ENCODE measurements around the gene MYO1E.

MYO1E gene

DNA sequence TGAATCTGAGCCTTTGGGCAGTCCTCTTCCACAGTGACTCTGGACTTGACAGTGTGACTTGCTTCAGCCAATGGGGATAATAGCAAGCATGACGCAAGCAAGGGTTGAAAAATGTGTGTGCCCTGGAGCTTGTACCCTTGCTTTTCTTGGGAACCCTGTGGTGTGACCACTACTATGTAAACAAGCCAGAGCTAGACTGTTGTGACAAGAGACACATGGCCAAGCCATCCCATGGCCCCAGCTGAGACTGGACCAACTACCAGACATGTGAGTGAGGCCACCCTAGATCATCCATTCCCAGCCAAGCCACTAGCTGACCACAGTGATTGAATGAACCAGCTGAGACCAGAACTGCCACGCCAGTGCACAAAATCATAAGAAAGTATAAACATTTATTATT is 11.8 kb downstream of the MYO1E start:
- TF ChIP-seq, protein P1, sequence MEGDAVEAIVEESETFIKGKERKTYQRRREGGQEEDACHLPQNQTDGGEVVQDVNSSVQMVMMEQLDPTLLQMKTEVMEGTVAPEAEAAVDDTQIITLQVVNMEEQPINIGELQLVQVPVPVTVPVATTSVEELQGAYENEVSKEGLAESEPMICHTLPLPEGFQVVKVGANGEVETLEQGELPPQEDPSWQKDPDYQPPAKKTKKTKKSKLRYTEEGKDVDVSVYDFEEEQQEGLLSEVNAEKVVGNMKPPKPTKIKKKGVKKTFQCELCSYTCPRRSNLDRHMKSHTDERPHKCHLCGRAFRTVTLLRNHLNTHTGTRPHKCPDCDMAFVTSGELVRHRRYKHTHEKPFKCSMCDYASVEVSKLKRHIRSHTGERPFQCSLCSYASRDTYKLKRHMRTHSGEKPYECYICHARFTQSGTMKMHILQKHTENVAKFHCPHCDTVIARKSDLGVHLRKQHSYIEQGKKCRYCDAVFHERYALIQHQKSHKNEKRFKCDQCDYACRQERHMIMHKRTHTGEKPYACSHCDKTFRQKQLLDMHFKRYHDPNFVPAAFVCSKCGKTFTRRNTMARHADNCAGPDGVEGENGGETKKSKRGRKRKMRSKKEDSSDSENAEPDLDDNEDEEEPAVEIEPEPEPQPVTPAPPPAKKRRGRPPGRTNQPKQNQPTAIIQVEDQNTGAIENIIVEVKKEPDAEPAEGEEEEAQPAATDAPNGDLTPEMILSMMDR (IDR thresholded peaks at IDR 0.05) = no peak
- no peak for TF ChIP-seq ZFX (IDR thresholded peaks at IDR 0.05; ENCODE audit: borderline replicate concordance)
- H3K27ac ChIP-seq = no peak overlapping the region

DNA sequence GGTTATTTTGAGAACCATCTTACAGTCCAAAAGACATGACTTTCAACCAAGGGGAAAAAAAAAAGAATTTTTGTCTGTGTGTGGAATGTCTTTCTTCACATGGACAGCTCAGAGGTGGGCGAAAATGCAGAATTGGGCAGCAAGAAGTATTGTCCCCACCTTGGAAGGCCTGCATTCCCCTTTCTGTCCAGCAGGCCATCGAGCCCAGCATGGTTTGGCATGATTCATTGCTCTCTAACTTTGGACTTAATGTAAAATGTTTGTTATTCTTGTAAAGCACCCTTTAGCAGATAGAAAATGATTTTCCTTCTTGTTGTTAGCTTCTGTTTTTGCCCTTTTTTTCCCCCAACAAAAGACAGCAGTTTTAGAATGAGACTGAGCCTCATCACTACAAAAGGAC is 12.4 kb downstream of the MYO1E start:
- TF ChIP-seq, protein P1 (IDR thresholded peaks at IDR 0.05) = no peak
- TF ChIP-seq ZFX (IDR thresholded peaks at IDR 0.05; ENCODE audit: borderline replicate concordance) = no peak
- no peak overlapping the region for H3K27ac ChIP-seq

DNA sequence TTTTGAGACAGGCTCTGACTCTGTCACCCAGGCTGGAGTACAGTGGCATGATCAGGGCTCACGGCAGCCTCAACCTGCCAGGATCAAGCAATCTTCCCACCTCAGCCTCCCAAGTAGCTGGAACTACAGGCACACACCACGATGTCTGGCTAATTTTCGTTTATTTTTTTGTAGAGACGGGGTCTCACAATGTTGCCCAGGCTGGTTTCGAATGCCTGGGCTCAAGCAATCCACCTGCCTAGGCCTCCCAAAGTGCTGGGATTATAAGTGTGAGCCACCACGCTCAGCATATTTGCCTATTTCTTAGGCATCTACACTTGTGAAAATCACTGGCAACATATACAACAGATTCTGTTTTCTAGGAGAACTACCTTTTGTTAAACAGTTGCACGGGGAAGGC is 16.9 kb downstream of the MYO1E start:
- no peak for TF ChIP-seq ZFX (IDR thresholded peaks at IDR 0.05; ENCODE audit: borderline replicate concordance)
- TF ChIP-seq, protein P1 (IDR thresholded peaks at IDR 0.05) = no peak

DNA sequence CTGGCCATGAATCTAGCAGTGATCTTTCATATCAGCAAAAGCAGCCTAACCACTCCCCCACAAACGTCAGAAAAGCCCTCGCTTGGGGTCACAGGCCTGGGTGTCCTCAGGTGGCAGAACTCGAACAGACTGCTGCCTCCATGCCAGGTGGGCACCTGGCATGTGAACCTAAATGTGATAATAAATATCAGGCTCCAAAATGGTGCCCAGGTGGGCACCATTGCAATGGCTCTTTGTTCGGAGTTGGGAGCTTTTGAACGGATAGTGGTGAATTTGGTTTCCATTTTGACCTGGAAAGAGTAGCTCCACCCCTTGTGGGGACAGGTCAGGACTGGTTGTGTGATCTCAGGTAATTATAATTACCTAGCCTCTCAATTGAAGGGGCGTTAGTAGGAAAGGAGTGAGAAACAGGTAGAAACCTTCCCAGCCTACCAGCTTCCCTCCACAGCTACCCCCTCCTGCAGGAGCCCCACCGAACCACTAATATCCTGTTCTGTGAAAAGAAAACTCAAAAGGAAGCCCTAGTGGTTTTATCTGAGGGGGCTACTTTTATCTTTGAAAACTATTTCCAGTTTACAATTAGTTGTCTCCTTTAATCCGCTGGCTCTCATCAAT is 18.1 kb downstream of the MYO1E start:
- TF ChIP-seq, protein P1 (IDR thresholded peaks at IDR 0.05) = no peak
- TF ChIP-seq ZFX (IDR thresholded peaks at IDR 0.05; ENCODE audit: borderline replicate concordance) = no peak
- no peak overlapping the region for H3K27ac ChIP-seq

More for the DNA sequence above, 16.9 kb downstream of the MYO1E start:
- H3K27ac ChIP-seq = no peak overlapping the region

DNA sequence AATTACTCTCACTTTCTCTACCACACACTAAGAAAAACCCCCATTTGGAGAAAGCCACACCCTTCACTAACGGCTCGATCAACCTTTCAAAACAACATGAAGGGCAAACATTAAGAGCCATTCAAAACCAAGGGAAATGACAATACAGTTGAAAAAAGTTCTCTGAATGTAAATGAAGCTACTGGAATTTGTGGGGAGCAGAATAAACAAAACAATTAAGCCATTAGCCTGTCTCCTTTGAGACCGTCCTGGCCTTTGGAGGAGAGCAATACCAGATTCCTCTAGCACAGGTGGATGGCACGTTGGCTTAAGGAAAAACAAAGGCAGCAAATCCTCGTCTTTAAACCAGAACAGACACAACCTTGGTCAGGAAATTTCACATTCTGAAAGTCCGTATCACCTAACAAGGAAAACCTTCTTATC is 18.7 kb downstream of the MYO1E start:
- TF ChIP-seq, protein P1 (IDR thresholded peaks at IDR 0.05) = no peak
- no peak for TF ChIP-seq ZFX (IDR thresholded peaks at IDR 0.05; ENCODE audit: borderline replicate concordance)
- H3K27ac ChIP-seq = no peak overlapping the region

DNA sequence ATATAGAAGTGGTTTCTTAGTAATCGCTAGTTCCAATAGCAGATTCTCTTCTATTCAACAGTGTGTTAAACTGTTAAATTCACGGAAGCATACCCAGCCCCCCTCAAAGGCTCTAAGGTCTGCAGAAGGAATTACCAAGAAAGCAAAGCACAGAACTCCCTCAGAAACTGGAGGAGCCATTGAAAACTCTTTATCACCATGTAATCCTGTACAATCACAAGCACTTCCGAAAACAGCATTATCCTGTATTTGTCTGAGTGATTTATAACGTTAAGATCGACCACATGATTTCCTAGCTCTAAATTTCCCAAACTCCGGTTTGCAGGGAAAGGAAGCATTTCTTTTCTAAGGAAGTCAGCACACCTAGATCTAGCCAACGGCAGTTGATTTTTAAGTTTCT is 20.0 kb downstream of the MYO1E start:
- H3K27ac ChIP-seq = no peak overlapping the region
- TF ChIP-seq, protein P1 (IDR thresholded peaks at IDR 0.05) = no peak

DNA sequence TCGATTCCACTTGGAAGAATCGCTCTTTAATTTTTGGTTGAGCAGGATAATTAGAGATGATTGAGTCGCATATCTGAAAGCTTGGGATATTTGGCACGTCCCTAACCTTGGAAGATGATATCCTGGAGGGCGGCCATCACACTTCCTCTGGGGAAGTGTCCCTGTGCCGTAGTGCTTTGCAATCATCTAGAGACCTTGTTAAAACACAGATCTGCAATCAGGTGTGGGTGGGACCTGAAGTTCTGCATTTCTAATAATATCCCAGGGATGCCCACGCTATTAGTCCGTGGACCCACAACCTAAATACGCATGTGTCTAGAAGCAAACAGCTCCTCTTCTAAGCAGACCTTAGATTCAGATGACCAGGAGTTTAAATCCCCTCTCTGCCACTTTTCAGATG is 20.5 kb downstream of the MYO1E start:
- TF ChIP-seq, protein P1 (IDR thresholded peaks at IDR 0.05) = no peak
- no peak for TF ChIP-seq ZFX (IDR thresholded peaks at IDR 0.05; ENCODE audit: borderline replicate concordance)
- no peak overlapping the region for H3K27ac ChIP-seq
